GM21447 (cell line): Measurements from ENCODE around the gene PLA2G2F.

Source experiments
- ATAC-seq: cut with Tn5 transposase; IDR thresholded peaks from one replicate; pipeline ENCODE4 v1.9.1; 2021; ENCODE audit not compliant: unreplicated experiment

The PLA2G2F gene

GRCh38 chr1:20166051-20166450, 26.9 kb downstream of the PLA2G2F start:
- ATAC-seq: no peak

GRCh38 chr1:20167126-20167525, 28.0 kb downstream of the PLA2G2F start:
- ATAC-seq: no peak

GRCh38 chr1:20168564-20169491, 29.7 kb downstream of the PLA2G2F start:
- no peak for ATAC-seq

- ATAC-seq: no peak
Observed at GRCh38 chr1:20169932-20170331, 30.8 kb downstream of the PLA2G2F start.

GRCh38 chr1:20172033-20172590, 33.0 kb downstream of the PLA2G2F start:
- ATAC-seq: no peak

- no peak for ATAC-seq
Observed at GRCh38 chr1:20174937-20175666, 36.0 kb downstream of the PLA2G2F start.

- no peak for ATAC-seq
Observed at GRCh38 chr1:20178634-20179370, 39.7 kb downstream of the PLA2G2F start.

GRCh38 chr1:20179371-20180128, 40.4 kb downstream of the PLA2G2F start:
- no peak for ATAC-seq

- ATAC-seq: no peak
Observed at GRCh38 chr1:20180129-20180843, 41.2 kb downstream of the PLA2G2F start.

GRCh38 chr1:20180844-20181207, 41.7 kb downstream of the PLA2G2F start:
- ATAC-seq: no peak

- ATAC-seq: no peak
Observed at GRCh38 chr1:20182415-20182814, 43.3 kb downstream of the PLA2G2F start.

GRCh38 chr1:20183035-20183434, 43.9 kb downstream of the PLA2G2F start:
- ATAC-seq: no peak

GRCh38 chr1:20183616-20184271, 44.6 kb downstream of the PLA2G2F start:
- no peak for ATAC-seq

GRCh38 chr1:20184481-20184900, 45.4 kb downstream of the PLA2G2F start:
- ATAC-seq: no peak

- ATAC-seq: no peak
Observed at GRCh38 chr1:20184997-20185833, 46.1 kb downstream of the PLA2G2F start.

- ATAC-seq: no peak
Observed at GRCh38 chr1:20185834-20186782, 47.0 kb downstream of the PLA2G2F start, which contains the start of the genes PLA2G2C and UBXN10. Gene PLA2G2C, minus strand, starts transcription at chr1:20186518. Its CDS starts 9,155 bp downstream, at chr1:20177363. Gene UBXN10, plus strand, starts transcription at chr1:20186096. Its CDS starts 4,466 bp downstream, at chr1:20190562.
